Calu3 (cell line): Measurements from ENCODE around the gene C4orf50. TPM values are rescaled to one million over a fixed set of nuclear protein-coding genes. Genes with fewer than 3 reads are reported as not detected.

ENCODE experiments used
- BruUV-seq: library from RNA; stranded (reverse); fragments of 400-500 nt; replicated peaks from 2 replicates; lab custom pipeline; 2021; lab: Mats Ljungman, UMichigan
- CTCF ChIA-PET: fragments of 300-600 bp; sonication (Branson Sonifier 250); formaldehyde crosslinking; loops from one replicate; lab custom pipeline; 2022; ENCODE audit warnings: antibody characterized with exemption; lab: Charles Lee
- DNase-seq: peaks from one replicate; pipeline ENCODE4 v3.0.0; 2022
- H3K27ac Mint-ChIP-seq: one replicate; pipeline ENCODE4 v1.8.0; 2022; ENCODE audit warnings: mixed read lengths; ENCODE audit not compliant: unreplicated experiment
- H3K27me3 Mint-ChIP-seq: one replicate; pipeline ENCODE4 v1.8.0; 2022; ENCODE audit warnings: mixed read lengths; ENCODE audit not compliant: unreplicated experiment
- H3K36me3 Mint-ChIP-seq: one replicate; pipeline ENCODE4 v1.8.0; 2022; ENCODE audit warnings: mild to moderate bottlenecking, moderate library complexity, mixed read lengths; ENCODE audit not compliant: insufficient read depth, unreplicated experiment
- H3K4me1 Mint-ChIP-seq: one replicate; pipeline ENCODE4 v1.8.0; 2022; ENCODE audit warnings: mild to moderate bottlenecking, low read depth, mixed read lengths; ENCODE audit not compliant: unreplicated experiment
- H3K4me3 Mint-ChIP-seq: one replicate; pipeline ENCODE4 v1.8.0; 2022; ENCODE audit warnings: mild to moderate bottlenecking, low read depth, moderate library complexity, mixed read lengths; ENCODE audit not compliant: unreplicated experiment
- H3K9me3 Mint-ChIP-seq: one replicate; pipeline ENCODE4 v1.8.0; 2022; ENCODE audit warnings: low read depth, mixed read lengths; ENCODE audit not compliant: unreplicated experiment
- intact Hi-C: fragments of 100-400 bp; cut with micrococcal nuclease; formaldehyde crosslinking; loops from one replicate; pipeline ENCODE4 v1.10.0; 2022; ENCODE audit not compliant: unreplicated experiment
- total RNA-seq: library from RNA; stranded (reverse); gene quantifications from 2 replicates; pipeline ENCODE4 v1.2.3, GENCODE V29; 2022
- TF ChIP-seq, protein P1 (sequence below): fragments of 200-600 bp; IDR thresholded peaks from one replicate; pipeline ENCODE4 v1.8.0; 2022; ENCODE audit warnings: antibody characterized with exemption; ENCODE audit not compliant: unreplicated experiment

C4orf50 gene
- total RNA-seq, 1 experiment from 2014 or later: not detected

DNA sequence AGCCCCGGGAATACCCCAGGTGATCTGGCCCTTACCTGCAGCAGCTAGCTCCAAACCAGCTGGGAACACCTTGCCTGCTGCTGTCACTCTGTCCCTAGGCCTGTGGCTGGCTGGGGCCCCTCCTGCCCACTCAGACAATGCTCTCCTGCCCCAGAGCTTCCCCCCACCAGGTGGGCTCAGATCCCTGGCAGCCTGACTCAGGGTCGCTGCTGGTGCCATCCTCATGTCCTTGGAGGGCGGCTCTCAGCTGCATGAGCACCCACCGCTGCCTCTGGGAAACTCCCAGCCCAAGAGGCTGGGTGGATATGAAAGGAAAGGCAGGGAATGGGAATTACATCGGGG, 15.8 kb downstream of the C4orf50 start:
- Mint-ChIP-seq H3K36me3 (no peaks in the 10 kb centered on the region), H3K27ac (no peak overlapping the region), H3K4me3 (no peak overlapping the region), H3K4me1 (no peaks in the 10 kb centered on the region), H3K27me3 (no peaks in the 10 kb centered on the region), H3K9me3 (no peaks in the 10 kb centered on the region)
- CTCF ChIA-PET: no interaction called here
- TF ChIP-seq, protein P1, sequence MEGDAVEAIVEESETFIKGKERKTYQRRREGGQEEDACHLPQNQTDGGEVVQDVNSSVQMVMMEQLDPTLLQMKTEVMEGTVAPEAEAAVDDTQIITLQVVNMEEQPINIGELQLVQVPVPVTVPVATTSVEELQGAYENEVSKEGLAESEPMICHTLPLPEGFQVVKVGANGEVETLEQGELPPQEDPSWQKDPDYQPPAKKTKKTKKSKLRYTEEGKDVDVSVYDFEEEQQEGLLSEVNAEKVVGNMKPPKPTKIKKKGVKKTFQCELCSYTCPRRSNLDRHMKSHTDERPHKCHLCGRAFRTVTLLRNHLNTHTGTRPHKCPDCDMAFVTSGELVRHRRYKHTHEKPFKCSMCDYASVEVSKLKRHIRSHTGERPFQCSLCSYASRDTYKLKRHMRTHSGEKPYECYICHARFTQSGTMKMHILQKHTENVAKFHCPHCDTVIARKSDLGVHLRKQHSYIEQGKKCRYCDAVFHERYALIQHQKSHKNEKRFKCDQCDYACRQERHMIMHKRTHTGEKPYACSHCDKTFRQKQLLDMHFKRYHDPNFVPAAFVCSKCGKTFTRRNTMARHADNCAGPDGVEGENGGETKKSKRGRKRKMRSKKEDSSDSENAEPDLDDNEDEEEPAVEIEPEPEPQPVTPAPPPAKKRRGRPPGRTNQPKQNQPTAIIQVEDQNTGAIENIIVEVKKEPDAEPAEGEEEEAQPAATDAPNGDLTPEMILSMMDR: no peak
- BruUV-seq: no TSS peak
- no peak for DNase-seq
- intact Hi-C loops: no loop called here

DNA sequence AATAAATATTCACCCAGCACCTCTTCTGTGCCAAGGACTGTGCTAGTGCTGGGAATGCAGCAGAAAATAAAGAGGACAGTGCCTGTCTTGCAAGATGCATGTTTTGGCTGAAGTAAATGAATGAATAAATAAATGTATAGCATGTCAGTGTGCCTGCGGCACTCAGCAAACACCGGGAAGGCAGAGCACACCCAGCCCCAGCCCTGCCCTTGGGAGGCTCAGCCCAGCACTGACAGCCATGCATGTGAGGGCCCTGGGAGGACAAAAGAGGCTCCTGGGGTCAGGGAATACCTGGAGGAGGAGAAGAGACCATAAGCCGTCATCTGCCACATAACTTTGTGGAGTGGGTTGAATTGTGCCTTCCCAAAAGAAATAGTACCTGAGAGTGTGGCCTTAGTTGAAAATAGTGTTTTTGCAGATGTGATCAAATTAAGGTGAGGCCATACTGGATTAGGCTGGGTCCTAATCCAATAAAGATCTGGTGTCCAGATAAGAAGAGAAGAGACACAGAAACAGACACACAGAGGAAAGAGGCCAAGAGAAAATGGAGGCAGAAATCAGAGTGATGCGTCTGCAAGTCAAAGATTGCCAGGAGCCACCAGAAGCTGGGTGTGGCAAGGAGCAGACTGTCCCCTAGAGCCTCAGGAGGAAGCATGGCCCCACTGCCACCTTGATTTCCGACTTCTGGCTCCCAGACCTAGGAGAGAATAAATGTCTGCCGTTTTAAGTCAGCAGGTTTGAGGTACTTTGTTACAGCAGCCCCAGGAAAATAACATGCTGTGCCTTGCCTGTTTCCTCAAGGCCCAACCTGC, 16.3 kb downstream of the C4orf50 start:
- H3K9me3 Mint-ChIP-seq: no peaks in the 10 kb centered on the region
- BruUV-seq: no TSS peak
- CTCF ChIA-PET: no interaction called here
- TF ChIP-seq, protein P1: no peak
- no peak for DNase-seq
- peaks cover 6% of the 10 kb centered on the region for H3K27me3 Mint-ChIP-seq
- no peaks in the 10 kb centered on the region for H3K4me1 Mint-ChIP-seq
- H3K27ac Mint-ChIP-seq: no peak overlapping the region
- no peak overlapping the region for H3K4me3 Mint-ChIP-seq
- intact Hi-C loops: no loop called here
- H3K36me3 Mint-ChIP-seq: no peaks in the 10 kb centered on the region

DNA sequence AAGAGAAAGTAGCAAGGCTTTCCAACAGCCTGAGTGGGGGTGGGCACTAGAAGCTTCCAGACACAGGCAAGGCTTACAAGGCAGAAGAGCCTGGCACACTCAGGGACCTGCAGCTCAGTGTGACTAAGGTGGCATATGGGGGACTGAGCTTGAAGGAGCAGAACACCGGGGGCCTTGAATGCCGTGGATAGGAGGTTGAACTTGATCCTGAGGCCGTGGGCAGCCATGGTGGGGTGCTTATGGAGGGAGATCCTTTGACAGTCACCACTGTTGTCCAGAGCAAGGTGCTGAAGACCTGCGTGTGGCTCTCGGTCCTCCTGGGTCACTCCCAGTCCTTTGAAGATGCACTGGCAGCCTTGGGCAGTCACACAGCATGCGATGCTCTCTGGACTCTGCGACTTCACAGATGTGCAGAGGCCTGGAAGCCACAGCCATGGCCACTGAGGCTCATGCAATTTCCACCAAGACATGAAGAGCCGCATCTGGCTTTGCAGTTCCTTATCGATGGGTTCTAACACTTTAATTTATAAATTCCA, 18.3 kb downstream of the C4orf50 start:
- H3K27me3 Mint-ChIP-seq: peaks cover 18% of the 10 kb centered on the region
- H3K4me1 Mint-ChIP-seq: no peaks in the 10 kb centered on the region
- H3K36me3 Mint-ChIP-seq: no peaks in the 10 kb centered on the region
- no peak overlapping the region for H3K4me3 Mint-ChIP-seq
- TF ChIP-seq, protein P1: no peak
- CTCF ChIA-PET: no interaction called here
- intact Hi-C loops: loop anchor here (5.0 kb wide), 1 partner anchor 87 kb away; no protein-coding TSS in a partner anchor
- H3K9me3 Mint-ChIP-seq: no peaks in the 10 kb centered on the region
- DNase-seq: no peak
- no TSS peak for BruUV-seq
- no peak overlapping the region for H3K27ac Mint-ChIP-seq

DNA sequence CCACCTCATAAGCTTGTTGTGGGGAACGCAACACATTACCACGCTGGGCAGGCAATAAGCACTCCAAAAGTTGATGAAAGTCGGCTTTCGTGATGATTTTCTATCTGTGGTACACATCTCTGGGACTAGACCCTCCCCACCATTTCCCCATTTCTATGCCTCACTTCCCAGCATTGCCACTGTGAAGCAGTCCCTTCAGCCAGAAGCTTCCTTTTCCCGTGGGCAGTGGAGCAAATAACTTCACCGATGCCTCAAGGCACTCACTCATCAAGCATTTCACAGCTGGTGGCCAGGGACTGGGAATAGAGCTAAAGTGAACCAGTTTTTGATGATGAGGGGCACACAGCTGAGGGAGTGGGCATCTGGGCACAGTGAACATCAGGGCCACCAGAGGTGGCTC, 18.9 kb downstream of the C4orf50 start:
- Mint-ChIP-seq H3K36me3 (no peaks in the 10 kb centered on the region), H3K27ac (no peak overlapping the region), H3K27me3 (peaks cover 18% of the 10 kb centered on the region), H3K4me3 (no peak overlapping the region), H3K4me1 (no peaks in the 10 kb centered on the region), H3K9me3 (no peaks in the 10 kb centered on the region)
- no peak for DNase-seq
- intact Hi-C loops: loop anchor here (5.0 kb wide), 1 partner anchor 88 kb away; no protein-coding TSS in a partner anchor
- CTCF ChIA-PET: no interaction called here
- TF ChIP-seq, protein P1: no peak
- BruUV-seq: no TSS peak
